Right lobe of liver (tissue), 6 donors: ENCODE measurements around the gene HTD2. TPM values are rescaled to one million over a fixed set of nuclear protein-coding genes. Genes with fewer than 3 reads are reported as not detected.
A peak's percentile ranks its signal among the peaks of the same experiment; 100 is the strongest.

Experiments
- ATAC-seq, 4 donors: fragments of 200-7000 bp; cut with Tn5 transposase; one replicate each; pipeline ENCODE4 v1.9.1; 2020; ENCODE audit warnings: mild to moderate bottlenecking in 4 of 4, moderate library complexity in 4 of 4
- DNase-seq, 3 donors: peaks; one replicate each; pipeline ENCODE4 v3.0.0-alpha.2; 2020
- H3K27ac ChIP-seq, 3 donors: fragments of 200-600 bp; one replicate each; pipeline ENCODE4 v1.8.0; 2022
- H3K27me3 ChIP-seq, 2 donors: fragments of 200-600 bp; one replicate each; pipeline ENCODE4 v1.8.0; 2022
- H3K36me3 ChIP-seq, 4 donors: fragments of 200-600 bp; sonication (generic) in 1 of 4; one replicate each; pipeline versions ENCODE4 v1.5.1 to v1.8.0; 2017 to 2022; ENCODE audit warnings: control low read depth in 1 of 4
- H3K4me1 ChIP-seq, 4 donors: fragments of 200-600 bp; sonication (generic) in 1 of 4; one replicate each; pipeline versions ENCODE4 v1.5.1 to v1.8.0; 2017 to 2022; ENCODE audit warnings: control low read depth in 1 of 4
- H3K4me3 ChIP-seq, 3 donors: fragments of 200-600 bp; one replicate each; pipeline ENCODE4 v1.8.0; 2022
- H3K9me3 ChIP-seq, 4 donors: fragments of 200-600 bp; sonication (generic) in 1 of 4; one replicate each; pipeline versions ENCODE4 v1.5.1 to v1.8.0; 2017 to 2022; ENCODE audit warnings: control low read depth in 1 of 4
- POLR2A ChIP-seq: fragments of 450-650 bp; IDR thresholded peaks from one replicate; pipeline ENCODE4 v1.6.1; 2017; ENCODE audit warnings: antibody characterized with exemption, mild to moderate bottlenecking
- whole genome bisulfite sequencing: methylation state at CpG from one replicate; pipeline ENCODE4 v1.1.6; 2018; ENCODE audit warnings: low coverage, low lambda C conversion rate; ENCODE audit not compliant: insufficient coverage; ENCODE audit errors: missing lambda C conversion rate; 5-methylcytosine and 5-hydroxymethylcytosine counted together
- intact Hi-C, 2 donors: fragments of 100-400 bp; cut with DNase I; formaldehyde crosslinking; loops; one replicate each; pipeline versions ENCODE4 v1.11.2 to v1.14.1; 2022
- long read RNA-seq: library from polyadenylated mRNA; unstranded; transcript quantifications from one replicate; pipeline ENCODE4 v2.0.0, GENCODE V29; 2019
- total RNA-seq, 6 experiments: library from RNA; depleted of rRNA in 2 of 6; stranded (reverse); fragments of >200 nt in 2 of 6; fragmentation: NEBNext Ultra II Directional in 3 of 6; extraction: Animal tissue kit (Norgen Biotek cat#: 25700) in 3 of 6; gene quantifications; one replicate each; pipeline versions ENCODE4 v1.1.0 to v1.2.4, GENCODE V29; 2016 to 2023
- TF ChIP-seq, protein P1 (sequence below), 4 donors: fragments of 200-600 bp in 3 of 4; fragments of 450-650 bp in 1 of 4; IDR thresholded peaks; one replicate each; pipeline versions ENCODE4 v1.5.1 to v1.8.0; 2016 to 2022; ENCODE audit warnings: antibody characterized with exemption in 4 of 4, mild to moderate bottlenecking in 2 of 4
- donor health status: DM: no; HTN: yes; CAD: no.
- donor health status: DM: no; HTN: no; CAD: no.
- donor health status: DM: no; HTN: no; CAD: no.
- donor health status: DM: no; HTN: yes; CAD: no.
- donor health status: DM: no; HTN: yes; CAD: no.

The HTD2 gene
- total RNA-seq, result 1 to 10 TPM; 6.1 to 9.9 (median 8.5) TPM
- long read RNA-seq, transcript HTD2-201 (5 exons, 1,508 nt), result major isoform, 5 of 6 reads
- long read RNA-seq, partial matches to known transcripts, result 0 of 6 reads
- long read RNA-seq, other reads (novel, unspliced or antisense), result 0 of 6 reads

DNA sequence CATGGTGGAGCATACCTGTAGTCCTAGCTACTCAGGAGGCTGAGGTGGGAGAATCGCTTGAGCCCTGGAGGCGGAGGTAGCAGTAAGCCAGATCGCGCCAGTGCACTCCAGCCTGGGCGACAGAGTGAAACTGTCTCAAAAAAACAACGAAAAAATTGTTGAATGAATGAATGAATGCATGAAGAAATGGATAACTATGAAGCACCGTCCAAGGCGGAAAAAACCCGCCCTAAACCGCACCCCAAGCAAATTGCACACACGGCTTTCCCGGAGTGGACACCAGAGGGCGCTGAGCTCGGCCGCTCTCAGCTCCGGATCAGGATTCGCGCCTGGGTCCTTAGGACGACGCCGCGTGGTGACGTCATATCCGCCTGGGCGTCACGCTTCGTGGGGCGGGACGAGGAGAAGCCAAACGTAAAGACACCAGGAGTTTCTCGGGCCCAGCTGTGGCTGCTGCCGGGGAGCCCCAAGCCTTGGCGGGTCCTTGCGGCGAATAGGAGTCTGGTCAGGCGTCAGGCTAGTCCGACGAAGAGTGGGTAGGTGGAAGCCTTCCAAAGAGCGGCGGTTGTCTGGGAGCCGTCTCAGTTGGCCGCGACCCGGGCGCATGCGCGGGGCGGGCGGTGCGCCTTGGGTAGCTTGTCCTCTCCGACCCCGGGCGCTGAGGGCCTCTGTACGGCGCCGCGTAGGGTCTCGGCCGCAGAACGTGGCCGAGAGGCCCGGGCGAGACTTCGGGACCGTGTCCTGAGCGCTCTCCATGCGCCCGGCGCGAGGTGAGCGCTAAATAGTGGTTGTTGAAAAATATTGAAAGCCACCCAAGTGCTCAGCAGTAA lies at the start of gene HTD2, which contains the start of gene RPP14:
TSS of gene HTD2 (plus strand) at position 639 of the 830 bp plus-strand sequence. CDS start 11,094 bp downstream, outside the sequence.
TSS of gene RPP14 (plus strand) at position 364 of the 830 bp plus-strand sequence. CDS start 4,085 bp downstream, outside the sequence.
- Histone ChIP-seq H3K4me1 (peaks cover 0 to 21% (median 12%) of the 10 kb centered on the region in 4 donors), H3K9me3 (no peaks in the 10 kb centered on the region), H3K36me3 (peaks cover 0 to 14% (median 4%) of the 10 kb centered on the region in 4 donors), H3K27me3 (no peaks in the 10 kb centered on the region), H3K27ac (peak within 1 kb of the TSS; percentile 96 to 98 (median 97)), H3K4me3 (peak within 1 kb of the TSS; percentile 57 to 96 (median 68))
- peak; percentile 98 to 99 (median 98) for DNase-seq
- peak; percentile 83 for TF ChIP-seq POLR2A
- TF ChIP-seq, protein P1, sequence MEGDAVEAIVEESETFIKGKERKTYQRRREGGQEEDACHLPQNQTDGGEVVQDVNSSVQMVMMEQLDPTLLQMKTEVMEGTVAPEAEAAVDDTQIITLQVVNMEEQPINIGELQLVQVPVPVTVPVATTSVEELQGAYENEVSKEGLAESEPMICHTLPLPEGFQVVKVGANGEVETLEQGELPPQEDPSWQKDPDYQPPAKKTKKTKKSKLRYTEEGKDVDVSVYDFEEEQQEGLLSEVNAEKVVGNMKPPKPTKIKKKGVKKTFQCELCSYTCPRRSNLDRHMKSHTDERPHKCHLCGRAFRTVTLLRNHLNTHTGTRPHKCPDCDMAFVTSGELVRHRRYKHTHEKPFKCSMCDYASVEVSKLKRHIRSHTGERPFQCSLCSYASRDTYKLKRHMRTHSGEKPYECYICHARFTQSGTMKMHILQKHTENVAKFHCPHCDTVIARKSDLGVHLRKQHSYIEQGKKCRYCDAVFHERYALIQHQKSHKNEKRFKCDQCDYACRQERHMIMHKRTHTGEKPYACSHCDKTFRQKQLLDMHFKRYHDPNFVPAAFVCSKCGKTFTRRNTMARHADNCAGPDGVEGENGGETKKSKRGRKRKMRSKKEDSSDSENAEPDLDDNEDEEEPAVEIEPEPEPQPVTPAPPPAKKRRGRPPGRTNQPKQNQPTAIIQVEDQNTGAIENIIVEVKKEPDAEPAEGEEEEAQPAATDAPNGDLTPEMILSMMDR (IDR thresholded peaks at IDR 0.05), result peak; percentile 96 to 99 (median 98)
- intact Hi-C loops, result loop anchor here in 1 of 2 donors (10.0 kb wide), 1 partner anchor 301 kb away; the partner anchor contains the start of gene FLNB
- ATAC-seq, result peak; percentile 90 to 95 (median 94)
- WGBS, result 9% methylated on average over 29 of the region's 71 CpGs

GRCh38 chr3:58258392-58259055 lies 47.8 kb upstream of the HTD2 start:
- intact Hi-C loops, result no loop called here
- Histone ChIP-seq H3K4me3 (no peak overlapping the region), H3K9me3 (no peaks in the 10 kb centered on the region), H3K27ac (no peak overlapping the region), H3K4me1 (peaks cover 0 to 18% (median 0%) of the 10 kb centered on the region in 4 donors), H3K36me3 (peaks cover 0 to 39% (median 10%) of the 10 kb centered on the region in 4 donors), H3K27me3 (no peaks in the 10 kb centered on the region)
- DNase-seq (no peak), ATAC-seq (no peak)
- TF ChIP-seq, protein P1 (IDR thresholded peaks at IDR 0.05), result no peak
- no peak for TF ChIP-seq POLR2A
- 82% methylated on average over 4 of the region's 10 CpGs for WGBS

DNA sequence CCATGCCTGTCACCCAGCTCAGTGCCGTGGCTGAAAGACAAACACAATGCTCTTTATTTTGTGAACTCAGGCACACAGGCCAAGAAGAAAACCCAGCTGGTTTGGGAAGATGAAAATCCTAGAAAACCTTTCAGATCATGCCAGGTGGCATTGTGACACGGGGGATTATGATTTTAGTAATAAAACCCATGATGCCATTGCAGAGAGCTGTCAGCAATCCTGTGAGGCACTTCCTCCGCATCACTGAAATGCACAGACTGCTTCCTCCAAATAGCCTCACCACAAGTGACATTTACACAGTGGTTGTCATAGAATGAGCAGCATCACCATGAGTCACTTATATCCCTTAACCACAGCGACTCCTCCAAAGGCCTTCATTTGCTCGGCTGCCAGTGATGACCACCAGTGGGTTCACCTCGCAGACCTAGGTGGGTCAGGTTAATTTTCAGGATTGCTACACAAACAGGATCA lies 46.0 kb upstream of the HTD2 start:
- TF ChIP-seq POLR2A, result no peak
- TF ChIP-seq, protein P1 (IDR thresholded peaks at IDR 0.05), result no peak
- H3K4me1 ChIP-seq, result peaks cover 0 to 3% (median 0%) of the 10 kb centered on the region in 4 donors
- H3K27me3 ChIP-seq, result no peaks in the 10 kb centered on the region
- WGBS, result 100% methylated on average over 2 of the region's 6 CpGs
- no peaks in the 10 kb centered on the region for H3K9me3 ChIP-seq
- peaks cover 0 to 39% (median 10%) of the 10 kb centered on the region in 4 donors for H3K36me3 ChIP-seq
- intact Hi-C loops, result no loop called here
- ATAC-seq (peak in 2 of 4 donors; percentile 14 to 53), DNase-seq (no peak)
- no peak overlapping the region for H3K4me3 ChIP-seq
- H3K27ac ChIP-seq, result no peak overlapping the region

DNA sequence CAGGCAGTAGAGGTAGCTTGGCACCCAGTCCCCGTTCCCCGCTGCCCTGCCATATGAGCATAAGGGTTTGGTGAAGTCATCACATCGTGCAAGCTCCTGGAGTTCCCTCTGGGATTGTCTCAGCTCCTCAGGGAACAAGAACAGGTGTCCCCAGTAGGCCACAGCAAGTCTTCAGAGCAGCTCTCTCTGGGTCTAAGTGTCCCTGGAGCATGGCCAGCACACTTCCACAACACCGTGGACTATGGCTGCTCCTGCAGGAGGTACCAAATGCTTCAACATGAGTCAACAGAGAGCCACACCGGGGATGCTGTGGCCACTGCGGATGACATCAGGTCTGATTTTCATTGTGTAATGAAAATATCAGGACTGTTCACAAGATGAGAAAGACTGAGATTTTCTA lies 45.6 kb upstream of the HTD2 start:
- no peaks in the 10 kb centered on the region for H3K27me3 ChIP-seq
- WGBS, result 49% methylated on average over 3 of the region's 6 CpGs
- DNase-seq (peak in 2 of 3 donors; percentile 35 to 57), ATAC-seq (peak; percentile 76 to 89 (median 78))
- peaks cover 0 to 39% (median 10%) of the 10 kb centered on the region in 4 donors for H3K36me3 ChIP-seq
- H3K4me3 ChIP-seq, result no peak overlapping the region
- H3K9me3 ChIP-seq, result no peaks in the 10 kb centered on the region
- intact Hi-C loops, result no loop called here
- no peaks in the 10 kb centered on the region for H3K4me1 ChIP-seq
- TF ChIP-seq, protein P1 (IDR thresholded peaks at IDR 0.05), result no peak
- no peak for TF ChIP-seq POLR2A
- no peak overlapping the region for H3K27ac ChIP-seq
